CMK (cell line): Measurements from ENCODE around the gene ZNF407.
"Not testable (repeated sequence)": the region's sequence is repeated elsewhere in the genome, so short reads cannot be mapped to it uniquely, and the experiment has no call there.

Experiments
- DNase-seq: peaks from one replicate; pipeline ENCODE4 v3.0.0-alpha.2; 2010; ENCODE audit warnings: low read depth

The ZNF407 gene

DNA sequence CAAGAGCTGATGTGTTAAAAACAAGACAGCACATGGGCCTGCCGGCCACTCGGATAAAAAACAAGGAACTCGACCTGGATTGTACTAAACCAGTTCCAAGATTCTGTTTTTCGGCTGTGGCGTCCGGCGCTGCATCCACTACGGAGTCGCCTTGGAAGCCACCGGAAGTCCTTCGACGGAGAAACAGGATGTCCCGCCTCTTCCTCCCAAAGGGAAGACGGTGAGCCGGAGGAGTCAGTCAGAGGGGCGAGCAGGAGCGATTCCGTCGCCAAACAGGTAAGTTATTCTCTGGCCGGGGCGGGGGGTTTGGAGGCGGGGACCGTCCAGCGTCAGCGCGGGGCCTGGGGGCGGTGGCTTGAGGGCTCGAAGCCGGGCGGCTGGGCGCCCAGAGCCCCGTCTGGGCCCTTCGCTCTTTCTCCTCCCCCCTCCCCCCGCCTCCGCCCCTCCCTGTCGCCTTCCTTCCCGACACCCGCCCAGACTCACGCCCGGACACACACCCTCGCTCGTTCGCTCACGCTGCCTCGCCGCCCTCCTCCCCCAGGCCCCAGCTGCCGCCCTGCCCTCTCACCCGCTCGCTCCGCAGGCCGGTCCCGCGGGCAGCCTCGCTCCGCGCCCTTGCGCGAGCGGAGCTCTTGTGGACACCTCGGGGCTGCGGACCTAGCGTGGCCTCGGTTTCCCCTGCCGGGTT, at the start of gene ZNF407:
ZNF407 (plus strand) TSS at position 209 of the 688 bp plus-strand sequence. CDS start 33,150 bp downstream, outside the sequence.
- peak; percentile 56 for DNase-seq

- DNase-seq, result no peak
Measured at GRCh38 chr18:74549591-74550104, 48.0 kb upstream of the ZNF407 start.

GRCh38 chr18:74550886-74551285, 46.8 kb upstream of the ZNF407 start:
- no peak for DNase-seq

DNA sequence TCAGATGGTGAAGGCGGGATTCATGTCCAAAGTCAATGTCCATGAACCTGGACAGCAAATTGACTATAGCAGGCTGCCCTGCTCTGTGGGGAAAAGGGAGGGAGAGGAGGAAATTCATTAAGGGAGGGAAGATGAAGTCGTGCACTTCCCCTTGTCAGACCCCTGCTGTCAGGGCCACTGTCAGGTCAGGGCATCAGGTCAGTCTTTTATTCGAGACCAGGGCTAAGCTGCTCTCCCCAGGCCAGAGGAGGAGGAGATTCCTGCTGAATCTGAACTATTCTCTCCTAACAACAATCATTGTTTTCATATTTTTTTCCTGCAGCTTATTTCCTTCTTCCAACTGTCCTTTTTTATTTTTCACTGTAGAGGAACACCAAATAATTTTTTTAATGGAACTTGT, 46.2 kb upstream of the ZNF407 start:
- no peak for DNase-seq

- peak; percentile 51 for DNase-seq
Measured at GRCh38 chr18:74551936-74552555, 45.6 kb upstream of the ZNF407 start.

DNA sequence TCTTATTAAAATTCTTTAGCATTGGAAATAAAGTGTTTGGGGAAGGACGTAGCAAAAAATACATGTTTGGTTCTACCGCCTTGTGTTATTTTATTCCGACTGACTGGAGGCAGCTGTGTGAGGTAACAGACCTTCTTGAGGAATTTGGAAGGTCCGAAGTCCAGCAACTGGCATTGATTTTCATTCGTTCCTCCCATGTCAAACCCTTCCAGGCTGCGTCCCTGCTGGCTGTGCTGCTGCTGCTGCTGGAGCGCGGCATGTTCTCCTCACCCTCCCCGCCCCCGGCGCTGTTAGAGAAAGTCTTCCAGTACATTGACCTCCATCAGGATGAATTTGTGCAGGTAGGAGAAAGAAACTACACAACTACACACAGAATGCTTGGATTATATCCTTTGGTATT, 41.5 kb upstream of the ZNF407 start:
- DNase-seq, result no peak

- no peak for DNase-seq
Measured at GRCh38 chr18:74558096-74558495, 39.6 kb upstream of the ZNF407 start.

- no peak for DNase-seq
Measured at GRCh38 chr18:74562131-74562730, 35.4 kb upstream of the ZNF407 start.

GRCh38 chr18:74562775-74563174, 34.9 kb upstream of the ZNF407 start:
- DNase-seq, result no peak

DNA sequence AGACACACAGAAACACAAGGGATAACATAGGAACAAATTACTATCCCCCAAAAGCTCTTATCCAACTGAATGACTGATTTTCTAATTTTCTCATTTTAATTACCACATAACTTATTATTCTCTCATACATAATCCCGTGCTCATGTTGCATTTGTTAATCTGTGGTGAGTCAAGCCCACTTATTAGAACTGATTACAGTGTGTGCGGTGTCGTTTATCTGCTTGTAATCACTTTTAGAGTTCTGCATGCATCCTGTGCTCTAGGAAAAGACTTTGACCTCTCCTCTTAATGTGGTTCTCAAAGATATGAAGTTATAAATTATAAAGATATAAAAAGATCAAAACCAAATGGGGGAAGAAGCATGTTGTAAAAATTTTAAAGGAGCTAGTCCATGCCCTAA, 33.7 kb upstream of the ZNF407 start:
- DNase-seq, result no peak

DNA sequence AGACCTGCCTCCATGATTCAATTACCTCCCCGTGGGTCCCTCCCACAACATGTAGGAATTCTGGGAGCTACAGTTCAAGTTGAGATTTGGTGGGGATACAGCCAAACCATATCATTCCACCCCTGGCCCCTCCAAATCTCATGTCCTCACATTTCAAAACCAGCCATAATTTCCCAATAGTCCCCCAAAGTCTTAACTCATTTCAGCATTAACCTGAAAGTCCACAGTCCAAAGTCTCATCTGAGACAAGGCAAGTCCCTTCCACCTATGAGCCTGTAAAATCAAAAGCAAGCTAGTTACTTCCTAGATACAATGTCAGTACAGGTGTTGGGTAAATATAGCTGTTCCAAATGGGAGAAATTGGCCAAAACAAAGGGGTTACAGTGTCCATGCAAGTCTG, 32.5 kb upstream of the ZNF407 start:
- not testable (repeated sequence) for DNase-seq

DNA sequence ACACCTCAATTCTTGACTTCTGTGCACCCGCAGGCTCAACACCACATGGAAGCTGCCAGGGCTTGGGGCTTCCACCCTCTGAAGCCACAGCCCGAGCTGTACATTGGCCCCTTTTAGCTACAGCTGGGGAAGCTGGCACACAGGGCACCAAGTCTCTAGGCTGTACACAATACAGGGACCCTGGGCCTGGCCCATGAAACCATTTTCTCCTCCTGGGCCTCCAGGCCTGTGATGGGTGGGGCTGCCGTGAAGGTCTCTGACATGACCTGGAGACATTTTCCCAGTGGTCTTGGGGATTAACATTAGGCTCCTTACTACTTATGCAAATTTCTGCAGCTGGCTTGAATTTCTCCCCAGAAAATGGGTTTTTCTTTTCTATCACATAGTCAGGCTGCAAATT, 31.7 kb upstream of the ZNF407 start:
- not testable (repeated sequence) for DNase-seq

- DNase-seq, result no peak
Measured at GRCh38 chr18:74567822-74568221, 29.8 kb upstream of the ZNF407 start.

GRCh38 chr18:74569401-74569800, 28.3 kb upstream of the ZNF407 start:
- DNase-seq, result no peak

GRCh38 chr18:74570266-74570665, 27.4 kb upstream of the ZNF407 start:
- DNase-seq, result no peak

- no peak for DNase-seq
Measured at GRCh38 chr18:74571895-74572680, 25.6 kb upstream of the ZNF407 start.

DNA sequence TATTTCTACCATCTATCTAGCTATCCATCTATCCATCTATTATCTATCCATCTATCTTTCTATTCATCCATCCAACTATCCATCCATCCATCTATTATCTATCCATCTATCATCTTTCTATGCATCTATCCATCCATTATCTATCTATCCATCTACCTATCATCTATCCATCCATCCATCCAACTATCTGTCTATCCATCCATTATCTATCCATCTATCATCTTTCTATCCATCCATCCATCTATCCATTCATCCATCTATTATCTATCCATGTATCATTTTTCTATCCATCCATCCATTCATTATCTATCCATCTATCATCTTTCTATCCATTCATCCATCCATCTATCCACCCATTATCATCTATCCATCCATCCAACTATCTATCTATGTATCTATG, 24.6 kb upstream of the ZNF407 start:
- DNase-seq, result no peak

- no peak for DNase-seq
Measured at GRCh38 chr18:74574916-74575315, 22.8 kb upstream of the ZNF407 start.

DNA sequence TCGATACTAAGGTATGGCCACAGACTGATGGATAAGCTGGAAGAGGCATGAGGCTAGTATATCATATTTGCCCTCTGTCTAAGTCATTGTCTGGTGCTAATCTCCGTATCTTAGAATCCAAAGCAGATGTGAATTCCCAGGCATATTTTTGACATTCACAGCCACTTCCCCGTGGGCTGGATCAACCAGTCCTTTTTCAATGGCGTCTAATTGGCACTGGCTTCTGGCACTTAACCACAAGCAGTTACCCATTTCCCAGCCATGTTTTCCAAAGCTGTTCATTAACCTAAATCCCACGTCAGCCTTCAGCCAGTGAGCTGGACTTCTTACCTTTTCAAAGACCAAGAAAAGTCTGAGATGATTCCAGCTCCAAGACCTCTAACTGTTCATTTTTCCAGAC, 20.7 kb upstream of the ZNF407 start:
- no peak for DNase-seq

GRCh38 chr18:74579496-74580065, 18.1 kb upstream of the ZNF407 start:
- no peak for DNase-seq

DNA sequence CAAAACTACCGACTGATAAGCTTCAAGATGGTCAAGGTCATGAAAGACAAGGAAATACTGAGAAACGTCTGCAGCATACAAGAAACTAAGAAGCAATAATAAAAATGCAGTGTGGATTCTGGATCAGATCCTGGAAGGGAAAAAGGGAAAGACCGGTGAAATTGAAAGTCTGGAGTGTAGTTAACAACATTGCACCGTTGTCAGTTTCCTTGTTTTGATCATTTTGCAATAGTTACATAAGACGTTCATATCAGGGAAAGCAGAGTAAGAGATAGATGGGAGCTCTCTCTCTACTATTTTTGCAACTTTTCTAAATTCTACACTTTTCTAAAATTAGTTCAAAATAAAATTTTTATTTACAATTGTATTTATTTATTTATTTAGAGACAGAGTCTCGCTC, 15.0 kb upstream of the ZNF407 start:
- DNase-seq, result no peak

DNA sequence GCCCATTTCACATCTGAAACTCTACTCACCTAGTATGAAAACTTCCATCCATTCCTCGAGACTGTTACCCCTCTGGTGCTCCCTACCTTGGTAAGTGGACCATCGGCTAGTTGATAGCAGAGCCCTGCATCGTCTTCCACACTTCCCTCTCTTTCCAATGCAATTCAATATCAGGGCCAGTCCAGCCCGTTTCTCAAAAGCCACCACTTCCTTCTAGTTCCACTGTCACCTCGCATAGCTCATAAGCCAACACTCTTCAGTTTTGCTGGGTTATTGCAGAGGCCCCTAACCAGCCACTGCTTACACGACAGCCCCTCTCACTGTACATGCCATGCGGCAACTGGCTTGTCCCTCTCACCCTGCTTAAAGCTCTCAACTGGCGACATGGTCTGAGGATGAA, 10.2 kb upstream of the ZNF407 start:
- DNase-seq, result no peak
